ENCODE data around the gene HPCAL4.

Gene HPCAL4

GRCh38 chr1:39707506-39707905, 16.3 kb upstream of the HPCAL4 start:
- Histone ChIP-seq H3K4me3 (ENCODE audit: insufficient read depth, low read depth, low read length, poor library complexity, severe bottlenecking) (no peak overlapping the region), H3K27ac (ENCODE audit: insufficient read depth, low read length, poor library complexity, severe bottlenecking) (no peak overlapping the region), H3K27me3 (replicated peaks; ENCODE audit: control insufficient read depth, insufficient read depth, low read length, poor library complexity, severe bottlenecking) (no peaks in the 10 kb centered on the region), H3K36me3 (ENCODE audit: control insufficient read depth, insufficient read depth, low read length) (no peaks in the 10 kb centered on the region), H3K9me3 (ENCODE audit: control insufficient read depth, low read length) (no peaks in the 10 kb centered on the region), H3K4me1 (ENCODE audit: control insufficient read depth, insufficient read depth, low read length, poor library complexity, severe bottlenecking) (no peaks in the 10 kb centered on the region)
- no peak for DNase-seq

DNA sequence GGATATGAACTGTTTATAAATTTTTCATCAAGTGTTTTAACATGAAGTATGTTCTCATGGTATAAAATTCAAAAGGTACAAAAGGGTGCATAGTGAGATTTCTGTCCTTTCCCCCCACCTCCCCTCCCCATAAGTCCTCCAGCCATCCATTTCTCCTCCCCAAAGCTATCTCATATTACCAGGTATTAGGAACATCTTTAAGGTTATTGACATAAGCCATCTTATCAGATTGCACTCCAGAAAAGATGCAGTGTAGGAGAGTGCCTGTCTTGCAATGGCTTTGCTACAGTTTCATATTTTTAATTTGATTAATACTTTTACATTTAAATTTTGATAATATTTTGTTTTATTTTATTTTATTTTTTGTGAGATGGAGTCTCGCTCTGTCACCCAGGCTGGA, 13.5 kb upstream of the HPCAL4 start:
- Histone ChIP-seq H3K36me3 (ENCODE audit: control insufficient read depth, insufficient read depth, low read length) (no peaks in the 10 kb centered on the region), H3K4me3 (ENCODE audit: insufficient read depth, low read depth, low read length, poor library complexity, severe bottlenecking) (no peak overlapping the region), H3K27ac (ENCODE audit: insufficient read depth, low read length, poor library complexity, severe bottlenecking) (no peak overlapping the region), H3K27me3 (replicated peaks; ENCODE audit: control insufficient read depth, insufficient read depth, low read length, poor library complexity, severe bottlenecking) (no peaks in the 10 kb centered on the region), H3K4me1 (ENCODE audit: control insufficient read depth, insufficient read depth, low read length, poor library complexity, severe bottlenecking) (no peaks in the 10 kb centered on the region), H3K9me3 (ENCODE audit: control insufficient read depth, low read length) (no peaks in the 10 kb centered on the region)
- no peak for DNase-seq

DNA sequence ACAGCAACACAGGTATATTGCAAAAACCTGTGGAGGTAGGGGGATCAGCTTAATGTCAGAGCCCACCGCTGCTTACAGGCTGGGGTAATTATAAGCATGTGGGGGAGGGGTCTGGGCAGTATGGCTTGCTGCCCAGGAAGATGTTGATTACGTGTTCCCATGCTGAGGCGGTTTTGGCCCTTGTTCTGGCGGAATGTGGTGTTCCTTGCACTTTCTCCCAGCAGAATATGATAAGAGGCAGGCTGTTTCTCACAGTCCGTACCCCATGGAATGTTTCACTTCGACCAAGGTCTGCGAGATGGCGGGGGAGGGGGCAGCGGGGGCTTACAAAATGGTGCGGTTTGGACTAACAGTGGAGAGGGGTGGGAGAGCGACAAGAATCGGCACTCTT, 9.8 kb upstream of the HPCAL4 start:
- no peaks in the 10 kb centered on the region for H3K9me3 ChIP-seq (ENCODE audit: control insufficient read depth, low read length)
- DNase-seq = no peak
- no peaks in the 10 kb centered on the region for H3K27me3 ChIP-seq (replicated peaks; ENCODE audit: control insufficient read depth, insufficient read depth, low read length, poor library complexity, severe bottlenecking)
- no peak overlapping the region for H3K4me3 ChIP-seq (ENCODE audit: insufficient read depth, low read depth, low read length, poor library complexity, severe bottlenecking)
- H3K36me3 ChIP-seq (ENCODE audit: control insufficient read depth, insufficient read depth, low read length) = no peaks in the 10 kb centered on the region
- H3K27ac ChIP-seq (ENCODE audit: insufficient read depth, low read length, poor library complexity, severe bottlenecking) = no peak overlapping the region
- H3K4me1 ChIP-seq (ENCODE audit: control insufficient read depth, insufficient read depth, low read length, poor library complexity, severe bottlenecking) = no peaks in the 10 kb centered on the region

GRCh38 chr1:39700348-39700747, 9.1 kb upstream of the HPCAL4 start:
- H3K4me3 ChIP-seq (ENCODE audit: insufficient read depth, low read depth, low read length, poor library complexity, severe bottlenecking) = no peak overlapping the region
- no peaks in the 10 kb centered on the region for H3K9me3 ChIP-seq (ENCODE audit: control insufficient read depth, low read length)
- H3K27ac ChIP-seq (ENCODE audit: insufficient read depth, low read length, poor library complexity, severe bottlenecking) = no peak overlapping the region
- no peaks in the 10 kb centered on the region for H3K4me1 ChIP-seq (ENCODE audit: control insufficient read depth, insufficient read depth, low read length, poor library complexity, severe bottlenecking)
- no peaks in the 10 kb centered on the region for H3K27me3 ChIP-seq (replicated peaks; ENCODE audit: control insufficient read depth, insufficient read depth, low read length, poor library complexity, severe bottlenecking)
- no peak for DNase-seq
- no peaks in the 10 kb centered on the region for H3K36me3 ChIP-seq (ENCODE audit: control insufficient read depth, insufficient read depth, low read length)

GRCh38 chr1:39699419-39699818, 8.2 kb upstream of the HPCAL4 start:
- H3K4me3 ChIP-seq (ENCODE audit: insufficient read depth, low read depth, low read length, poor library complexity, severe bottlenecking) = no peak overlapping the region
- no peaks in the 10 kb centered on the region for H3K4me1 ChIP-seq (ENCODE audit: control insufficient read depth, insufficient read depth, low read length, poor library complexity, severe bottlenecking)
- H3K27me3 ChIP-seq (replicated peaks; ENCODE audit: control insufficient read depth, insufficient read depth, low read length, poor library complexity, severe bottlenecking) = no peaks in the 10 kb centered on the region
- H3K27ac ChIP-seq (ENCODE audit: insufficient read depth, low read length, poor library complexity, severe bottlenecking) = no peak overlapping the region
- H3K9me3 ChIP-seq (ENCODE audit: control insufficient read depth, low read length) = no peaks in the 10 kb centered on the region
- H3K36me3 ChIP-seq (ENCODE audit: control insufficient read depth, insufficient read depth, low read length) = no peaks in the 10 kb centered on the region
- DNase-seq = no peak

GRCh38 chr1:39698568-39698967, 7.3 kb upstream of the HPCAL4 start:
- Histone ChIP-seq H3K36me3 (ENCODE audit: control insufficient read depth, insufficient read depth, low read length) (no peaks in the 10 kb centered on the region), H3K9me3 (ENCODE audit: control insufficient read depth, low read length) (no peaks in the 10 kb centered on the region), H3K27ac (ENCODE audit: insufficient read depth, low read length, poor library complexity, severe bottlenecking) (no peak overlapping the region), H3K27me3 (replicated peaks; ENCODE audit: control insufficient read depth, insufficient read depth, low read length, poor library complexity, severe bottlenecking) (no peaks in the 10 kb centered on the region), H3K4me3 (ENCODE audit: insufficient read depth, low read depth, low read length, poor library complexity, severe bottlenecking) (no peak overlapping the region), H3K4me1 (ENCODE audit: control insufficient read depth, insufficient read depth, low read length, poor library complexity, severe bottlenecking) (no peaks in the 10 kb centered on the region)
- DNase-seq = no peak

DNA sequence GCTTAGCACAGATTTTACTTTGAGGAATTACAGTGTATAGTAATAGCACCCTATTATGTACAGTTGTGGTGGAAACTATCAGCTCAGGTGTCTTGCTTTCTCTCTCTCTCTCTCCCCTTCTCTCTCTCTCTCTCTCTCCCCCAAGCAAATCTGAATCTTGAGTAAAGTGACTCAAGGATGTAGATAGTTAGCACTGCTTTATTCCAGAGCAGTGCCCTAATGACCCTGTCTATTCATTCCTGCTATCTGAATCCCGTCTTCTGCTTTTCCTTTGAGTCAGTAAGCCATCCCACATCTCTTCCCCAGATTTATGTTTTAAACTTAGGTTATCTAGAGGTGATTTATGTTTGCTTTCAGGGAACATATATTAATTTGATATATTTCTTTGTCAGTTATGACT, 5.2 kb upstream of the HPCAL4 start:
- no peak for DNase-seq
- H3K9me3 ChIP-seq (ENCODE audit: control insufficient read depth, low read length) = no peaks in the 10 kb centered on the region
- H3K27me3 ChIP-seq (replicated peaks; ENCODE audit: control insufficient read depth, insufficient read depth, low read length, poor library complexity, severe bottlenecking) = no peaks in the 10 kb centered on the region

GRCh38 chr1:39695016-39695415, 3.8 kb upstream of the HPCAL4 start:
- Histone ChIP-seq H3K27ac (ENCODE audit: insufficient read depth, low read length, poor library complexity, severe bottlenecking) (no peak overlapping the region), H3K27me3 (replicated peaks; ENCODE audit: control insufficient read depth, insufficient read depth, low read length, poor library complexity, severe bottlenecking) (no peaks in the 10 kb centered on the region), H3K36me3 (ENCODE audit: control insufficient read depth, insufficient read depth, low read length) (no peaks in the 10 kb centered on the region), H3K4me3 (ENCODE audit: insufficient read depth, low read depth, low read length, poor library complexity, severe bottlenecking) (no peak overlapping the region), H3K9me3 (ENCODE audit: control insufficient read depth, low read length) (no peaks in the 10 kb centered on the region), H3K4me1 (ENCODE audit: control insufficient read depth, insufficient read depth, low read length, poor library complexity, severe bottlenecking) (peaks cover 28% of the 10 kb centered on the region)
- no peak for DNase-seq

More for the DNA sequence above, 5.2 kb upstream of the HPCAL4 start:
- Histone ChIP-seq H3K27ac (ENCODE audit: insufficient read depth, low read length, poor library complexity, severe bottlenecking) (no peak overlapping the region), H3K4me3 (ENCODE audit: insufficient read depth, low read depth, low read length, poor library complexity, severe bottlenecking) (no peak overlapping the region), H3K36me3 (ENCODE audit: control insufficient read depth, insufficient read depth, low read length) (no peaks in the 10 kb centered on the region), H3K4me1 (ENCODE audit: control insufficient read depth, insufficient read depth, low read length, poor library complexity, severe bottlenecking) (peaks cover 14% of the 10 kb centered on the region)

DNA sequence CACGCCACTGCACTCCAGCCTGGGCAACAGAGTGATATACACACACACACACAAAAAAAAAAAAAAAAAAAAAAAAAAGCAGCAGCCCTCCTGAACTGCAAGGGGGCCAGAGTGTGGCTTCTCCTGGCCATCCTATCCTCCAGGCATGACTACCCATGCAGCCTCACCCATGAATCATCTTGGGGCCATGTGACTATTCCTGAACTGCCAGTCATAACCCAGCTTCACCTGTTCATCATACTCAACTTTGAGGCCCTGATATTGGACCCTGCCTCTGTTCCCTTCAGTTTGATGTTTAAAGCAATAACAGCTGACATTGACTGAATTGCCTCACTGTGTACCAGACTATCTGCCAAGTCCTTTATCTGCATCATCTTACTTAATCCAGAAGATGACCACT, 2.8 kb upstream of the HPCAL4 start:
- DNase-seq = no peak
- H3K27ac ChIP-seq (ENCODE audit: insufficient read depth, low read length, poor library complexity, severe bottlenecking) = no peak overlapping the region
- H3K4me1 ChIP-seq (ENCODE audit: control insufficient read depth, insufficient read depth, low read length, poor library complexity, severe bottlenecking) = peaks cover 32% of the 10 kb centered on the region
- H3K27me3 ChIP-seq (replicated peaks; ENCODE audit: control insufficient read depth, insufficient read depth, low read length, poor library complexity, severe bottlenecking) = no peaks in the 10 kb centered on the region
- no peaks in the 10 kb centered on the region for H3K36me3 ChIP-seq (ENCODE audit: control insufficient read depth, insufficient read depth, low read length)
- H3K4me3 ChIP-seq (ENCODE audit: insufficient read depth, low read depth, low read length, poor library complexity, severe bottlenecking) = no peak overlapping the region
- H3K9me3 ChIP-seq (ENCODE audit: control insufficient read depth, low read length) = no peaks in the 10 kb centered on the region

GRCh38 chr1:39692152-39693074, 1.2 kb upstream of the HPCAL4 start:
- peak in 2 of 3 donors; percentile 5 to 36 for DNase-seq
- Histone ChIP-seq H3K27ac (ENCODE audit: insufficient read depth, low read length, poor library complexity, severe bottlenecking) (peak overlapping the region; percentile 76), H3K27me3 (replicated peaks; ENCODE audit: control insufficient read depth, insufficient read depth, low read length, poor library complexity, severe bottlenecking) (no peaks in the 10 kb centered on the region), H3K4me3 (ENCODE audit: insufficient read depth, low read depth, low read length, poor library complexity, severe bottlenecking) (peak overlapping the region; percentile 72), H3K36me3 (ENCODE audit: control insufficient read depth, insufficient read depth, low read length) (no peaks in the 10 kb centered on the region), H3K4me1 (ENCODE audit: control insufficient read depth, insufficient read depth, low read length, poor library complexity, severe bottlenecking) (peaks cover 32% of the 10 kb centered on the region), H3K9me3 (ENCODE audit: control insufficient read depth, low read length) (no peaks in the 10 kb centered on the region)
